Articular chondrocyte of knee joint (primary cell): ENCODE measurements around the gene NMD3. TPM values are rescaled to one million over a fixed set of nuclear protein-coding genes. Genes with fewer than 3 reads are reported as not detected.

ENCODE experiments used
- small RNA-seq: library from RNA; depleted of rRNA; stranded (forward); fragments of <200 nt; gene quantifications from one replicate; pipeline ENCODE3, GENCODE V24; 2012
- total RNA-seq: library from RNA; depleted of rRNA; stranded (reverse); fragments of >200 nt; gene quantifications from 2 replicates; pipeline ENCODE4 v1.2.3, GENCODE V29; 2012

Gene NMD3
- 113 and 129 TPM in 2 replicates for total RNA-seq

DNA sequence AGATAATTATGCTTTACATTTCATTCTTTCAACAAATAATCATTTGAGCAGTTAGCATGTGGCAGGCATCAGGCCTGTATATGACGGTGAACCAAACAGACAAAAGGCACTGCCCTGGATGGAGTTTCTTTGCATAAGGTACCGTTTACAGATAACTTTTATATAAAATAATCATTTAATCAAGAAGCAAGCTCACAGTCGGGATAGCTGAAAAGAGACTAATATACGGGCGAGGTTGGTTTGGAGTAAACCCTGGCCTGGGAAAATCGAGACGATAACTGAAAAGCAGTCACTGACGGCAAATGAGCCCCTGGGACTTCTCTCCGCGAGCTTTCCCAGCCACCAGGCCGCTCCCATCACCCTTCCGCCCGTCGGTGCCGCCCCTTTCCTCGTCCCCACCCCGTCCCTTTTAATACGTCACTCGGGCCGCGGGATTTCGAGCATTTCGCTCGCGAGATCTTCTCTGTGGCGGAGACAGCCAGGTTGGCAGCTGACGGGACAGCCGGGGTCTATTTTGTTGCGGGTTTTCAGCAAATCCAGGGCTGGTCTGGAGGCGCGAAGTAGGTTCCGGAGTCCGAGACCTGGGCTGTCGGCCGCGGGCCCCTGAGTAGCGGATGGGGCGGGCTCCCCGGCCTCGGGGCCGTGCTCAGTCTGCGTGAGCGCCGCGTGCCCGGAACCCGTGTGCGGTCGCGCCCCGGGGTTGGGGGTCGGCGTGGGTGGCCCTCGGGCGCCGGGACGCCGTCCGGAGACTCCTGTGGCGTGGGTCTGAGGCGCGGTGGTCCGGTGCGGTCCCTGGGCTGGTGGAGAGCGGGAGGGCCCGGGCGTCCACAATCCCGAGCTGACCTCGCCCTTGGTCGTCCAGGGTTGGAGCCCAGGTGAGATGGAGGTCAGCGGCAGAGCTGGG is at the start of gene NMD3:
Gene NMD3 (plus strand): TSS at position 462 of the 904 bp plus-strand sequence. CDS start 703 bp downstream, outside the sequence.

Small RNAs within 50 kb of the gene (small RNA-seq; reads per million reads assigned to genes)
- not detected for gene AC108738.1

Other genes starting within 250 kb of the NMD3 start
- gene B3GALNT1, start 116.0 kb upstream of the NMD3 start, total RNA-seq: 34.0 and 53.1 TPM in 2 replicates
- 0.11 TPM in 1 of 2 replicates, not detected in the other for gene SPTSSB, start 150.2 kb downstream of the NMD3 start, total RNA-seq